ENCODE results near the gene XYLT1. TPM values are rescaled to one million over a fixed set of nuclear protein-coding genes. Genes with fewer than 3 reads are reported as not detected.

XYLT1 gene
- total RNA-seq, 3 donors from 2014 or later (not counting 1 experiment from before 2014, with no cell fraction given), result 40.9 to 55.5 (median 43.8) TPM

GRCh38 chr16:17266608-17267313 is 204.0 kb downstream of the XYLT1 start:
- no peaks in the 10 kb centered on the region for H3K36me3 ChIP-seq (ENCODE audit: control insufficient read depth, insufficient read depth, low read length)
- ATAC-seq (no peak), DNase-seq (no peak)
- no peak for TF ChIP-seq CTCF (IDR thresholded peaks at IDR 0.05)
- H3K4me1 ChIP-seq (ENCODE audit: control insufficient read depth, insufficient read depth, low read length), result peaks cover 10% of the 10 kb centered on the region
- 97% methylated on average over 15 of the region's 16 CpGs for WGBS (ENCODE audit: insufficient coverage)
- Mint-ChIP-seq H3K9me3 (no peaks in the 10 kb centered on the region), H3K4me3 (no peak overlapping the region), H3K4me1 (peaks cover 49 to 59% of the 10 kb centered on the region in 2 donors), H3K36me3 (no peaks in the 10 kb centered on the region), H3K27me3 (ENCODE audit: low read depth in 2 of 2) (no peaks in the 10 kb centered on the region), H3K27ac (no peak overlapping the region)
- intact Hi-C loops (cut with micrococcal nuclease), result no loop called here
- H3K4me3 ChIP-seq (ENCODE audit: low read length), result no peak overlapping the region
- H3K9me3 ChIP-seq (ENCODE audit: control insufficient read depth, insufficient read depth, low read length), result no peaks in the 10 kb centered on the region
- H3K27ac ChIP-seq (ENCODE audit: low read length), result no peak overlapping the region
- no peaks in the 10 kb centered on the region for H3K27me3 ChIP-seq (ENCODE audit: control insufficient read depth, insufficient read depth, low read length)

DNA sequence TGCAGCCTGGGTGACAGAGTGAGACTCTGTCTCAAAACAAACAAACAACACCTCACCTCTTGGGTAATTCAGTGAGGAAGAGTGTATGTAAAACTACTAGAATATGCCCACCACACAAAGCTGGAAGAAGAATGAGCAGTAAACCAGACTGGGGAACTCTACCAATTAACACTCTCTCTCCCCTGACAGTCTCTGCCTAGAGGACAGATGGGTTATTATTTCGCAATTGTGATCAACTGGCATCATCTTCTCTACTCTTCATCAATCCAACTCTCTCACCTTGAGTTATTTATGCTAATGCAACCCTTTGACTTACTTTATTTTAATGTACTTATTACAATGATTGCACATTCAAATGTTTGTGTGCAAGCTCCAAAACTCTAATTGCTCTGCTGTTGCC is 205.6 kb downstream of the XYLT1 start:
- H3K9me3 ChIP-seq (ENCODE audit: control insufficient read depth, insufficient read depth, low read length), result no peaks in the 10 kb centered on the region

GRCh38 chr16:17261197-17261858 is 209.4 kb downstream of the XYLT1 start:
- DNase-seq, result peak in 1 of 2 donors; percentile 21
- H3K27ac ChIP-seq (ENCODE audit: low read length), result no peak overlapping the region
- no peaks in the 10 kb centered on the region for H3K9me3 Mint-ChIP-seq
- H3K4me3 ChIP-seq (ENCODE audit: low read length), result no peak overlapping the region
- intact Hi-C loops (cut with micrococcal nuclease), result no loop called here
- H3K4me1 Mint-ChIP-seq, result peaks cover 57 to 65% of the 10 kb centered on the region in 2 donors
- no peaks in the 10 kb centered on the region for H3K27me3 ChIP-seq (ENCODE audit: control insufficient read depth, insufficient read depth, low read length)
- H3K36me3 ChIP-seq (ENCODE audit: control insufficient read depth, insufficient read depth, low read length), result peaks cover 7% of the 10 kb centered on the region
- H3K36me3 Mint-ChIP-seq, result no peaks in the 10 kb centered on the region
- H3K4me3 Mint-ChIP-seq, result no peak overlapping the region
- WGBS (ENCODE audit: insufficient coverage), result 56% methylated on average over 5 of the region's 5 CpGs
- H3K9me3 ChIP-seq (ENCODE audit: control insufficient read depth, insufficient read depth, low read length), result no peaks in the 10 kb centered on the region
- ATAC-seq, result peak; percentile 62 to 76 (median 72)
- peak overlapping the region; percentile 16 to 55 for H3K27ac Mint-ChIP-seq
- no peaks in the 10 kb centered on the region for H3K27me3 Mint-ChIP-seq (ENCODE audit: low read depth in 2 of 2)
- no peak for TF ChIP-seq CTCF (IDR thresholded peaks at IDR 0.05)
- H3K4me1 ChIP-seq (ENCODE audit: control insufficient read depth, insufficient read depth, low read length), result peaks cover 24% of the 10 kb centered on the region

More for the DNA sequence above, 205.6 kb downstream of the XYLT1 start:
- no peak for TF ChIP-seq CTCF (IDR thresholded peaks at IDR 0.05)
- Mint-ChIP-seq H3K4me3 (no peak overlapping the region), H3K36me3 (no peaks in the 10 kb centered on the region), H3K27me3 (ENCODE audit: low read depth in 2 of 2) (no peaks in the 10 kb centered on the region), H3K27ac (no peak overlapping the region), H3K4me1 (peaks cover 45 to 53% of the 10 kb centered on the region in 2 donors), H3K9me3 (no peaks in the 10 kb centered on the region)
- no peak overlapping the region for H3K27ac ChIP-seq (ENCODE audit: low read length)
- 90% methylated on average over 1 of the region's 1 CpG for WGBS (ENCODE audit: insufficient coverage)
- H3K27me3 ChIP-seq (ENCODE audit: control insufficient read depth, insufficient read depth, low read length), result no peaks in the 10 kb centered on the region
- H3K4me3 ChIP-seq (ENCODE audit: low read length), result no peak overlapping the region
- no peak for ATAC-seq
- no peaks in the 10 kb centered on the region for H3K36me3 ChIP-seq (ENCODE audit: control insufficient read depth, insufficient read depth, low read length)
- no peak for DNase-seq
- peaks cover 20% of the 10 kb centered on the region for H3K4me1 ChIP-seq (ENCODE audit: control insufficient read depth, insufficient read depth, low read length)
- intact Hi-C loops (cut with micrococcal nuclease), result no loop called here

Data from natural killer cell (primary cell).